GM23338 (cell line): Measurements from ENCODE around the gene GABPB1.

Experiments
- CREB1 ChIP-seq: fragments of 250-450 bp; sonication (Bioruptor Pico); IDR thresholded peaks from 2 replicates; pipeline ENCODE4 v1.5.0; 2020; ENCODE audit warnings: low read depth, mild to moderate bottlenecking, moderate library complexity
- CTCF ChIP-seq, 2 experiments: fragments of 200-600 bp in 1 of 2; sonication (generic) in 1 of 2; conservative IDR thresholded peaks; 2 replicates each; pipeline versions ENCODE4 v1.5.1 to v1.6.1; 2016 to 2017; ENCODE audit warnings: antibody characterized with exemption in 2 of 2, low read depth in 2 of 2, mild to moderate bottlenecking in 2 of 2, moderate library complexity in 1 of 2
- ETS1 ChIP-seq: IDR thresholded peaks from 2 replicates; pipeline ENCODE4 v1.6.1; 2016; ENCODE audit warnings: antibody characterized with exemption
- EZH2 ChIP-seq: fragments of 200-600 bp; sonication (generic); IDR thresholded peaks from one replicate; pipeline ENCODE4 v1.8.0; 2017; ENCODE audit warnings: antibody characterized with exemption, mild to moderate bottlenecking, low read depth; ENCODE audit not compliant: unreplicated experiment
- EZH2phosphoT487 ChIP-seq: fragments of 200-600 bp; sonication (generic); IDR thresholded peaks from one replicate; pipeline ENCODE4 v1.8.1; 2018; ENCODE audit warnings: antibody characterized with exemption; ENCODE audit not compliant: unreplicated experiment
- JUNB ChIP-seq: IDR thresholded peaks from one replicate; pipeline ENCODE4 v1.6.1; 2016; ENCODE audit warnings: antibody characterized with exemption; ENCODE audit not compliant: unreplicated experiment
- NANOG ChIP-seq: IDR thresholded peaks from 2 replicates; pipeline ENCODE4 v1.6.1; 2016; ENCODE audit warnings: antibody characterized with exemption, borderline replicate concordance
- POLR2AphosphoS5 ChIP-seq: IDR thresholded peaks from 2 replicates; pipeline ENCODE4 v1.6.1; 2016; ENCODE audit warnings: antibody characterized with exemption, low read depth
- REST ChIP-seq: IDR thresholded peaks from one replicate; pipeline ENCODE4 v1.6.1; 2018; ENCODE audit warnings: antibody characterized with exemption; ENCODE audit not compliant: unreplicated experiment
- STAT1 ChIP-seq: IDR thresholded peaks from one replicate; pipeline ENCODE4 v1.6.1; 2016; ENCODE audit warnings: antibody characterized with exemption; ENCODE audit not compliant: unreplicated experiment
- ZNF114 ChIP-seq: fragments of 250-450 bp; sonication (Bioruptor Pico); IDR thresholded peaks from 2 replicates; pipeline ENCODE4 v1.5.0; 2020; ENCODE audit warnings: mild to moderate bottlenecking, moderate library complexity
- ZNF331 ChIP-seq: fragments of 250-450 bp; sonication (Bioruptor Pico); IDR thresholded peaks from 2 replicates; pipeline ENCODE4 v1.5.0; 2020; ENCODE audit warnings: low read depth, mild to moderate bottlenecking, moderate library complexity
- ZNF462 ChIP-seq: fragments of 250-450 bp; sonication (Bioruptor Pico); IDR thresholded peaks from 2 replicates; pipeline ENCODE4 v1.5.0; 2020; ENCODE audit warnings: mild to moderate bottlenecking, moderate library complexity

GRCh38 chr15:50244153-50244552 lies 110.8 kb downstream of the GABPB1 start:
- TF ChIP-seq ETS1: no peak
- no peak for TF ChIP-seq CTCF (conservative IDR thresholded peaks at IDR 0.05; ENCODE audit: low read depth in 2 of 2)
- TF ChIP-seq POLR2AphosphoS5: no peak
- no peak for TF ChIP-seq EZH2phosphoT487
- no peak for TF ChIP-seq REST
- no peak for TF ChIP-seq NANOG
- no peak for TF ChIP-seq CREB1 (CRISPR knock-in tag)
- no peak for TF ChIP-seq EZH2
- no peak for TF ChIP-seq ZNF462 (CRISPR knock-in tag)
- TF ChIP-seq JUNB: no peak
- no peak for TF ChIP-seq ZNF114 (CRISPR knock-in tag)
- TF ChIP-seq STAT1: no peak
- TF ChIP-seq ZNF331 (CRISPR knock-in tag): no peak
